ENCODE data around the gene CTRB2. TPM values are rescaled to one million over a fixed set of nuclear protein-coding genes. Genes with fewer than 3 reads are reported as not detected.

Gene CTRB2
- total and polyA plus RNA-seq, 3 donors from 2014 or later = 0.63 to 1.1 (median 0.69) TPM

DNA sequence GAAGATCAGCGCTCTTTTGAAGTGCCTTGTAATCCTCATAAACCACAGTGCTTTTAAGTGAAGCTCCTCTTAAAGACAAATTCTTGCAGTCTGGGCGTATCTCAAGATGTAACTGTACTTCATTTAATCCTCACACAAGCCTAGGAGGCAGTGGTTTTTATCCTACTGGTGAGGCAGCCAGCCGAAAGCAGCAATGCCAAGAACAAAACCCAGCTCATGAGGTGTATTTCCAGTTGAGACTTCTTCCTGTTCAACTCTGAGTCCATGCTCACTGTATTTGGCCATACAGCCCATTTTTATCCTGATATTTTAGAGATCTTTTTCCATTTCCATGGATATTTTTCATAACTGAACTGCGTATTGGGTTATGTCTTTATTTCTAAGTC, 13.7 kb downstream of the CTRB2 start:
- TF ChIP-seq, protein P1, sequence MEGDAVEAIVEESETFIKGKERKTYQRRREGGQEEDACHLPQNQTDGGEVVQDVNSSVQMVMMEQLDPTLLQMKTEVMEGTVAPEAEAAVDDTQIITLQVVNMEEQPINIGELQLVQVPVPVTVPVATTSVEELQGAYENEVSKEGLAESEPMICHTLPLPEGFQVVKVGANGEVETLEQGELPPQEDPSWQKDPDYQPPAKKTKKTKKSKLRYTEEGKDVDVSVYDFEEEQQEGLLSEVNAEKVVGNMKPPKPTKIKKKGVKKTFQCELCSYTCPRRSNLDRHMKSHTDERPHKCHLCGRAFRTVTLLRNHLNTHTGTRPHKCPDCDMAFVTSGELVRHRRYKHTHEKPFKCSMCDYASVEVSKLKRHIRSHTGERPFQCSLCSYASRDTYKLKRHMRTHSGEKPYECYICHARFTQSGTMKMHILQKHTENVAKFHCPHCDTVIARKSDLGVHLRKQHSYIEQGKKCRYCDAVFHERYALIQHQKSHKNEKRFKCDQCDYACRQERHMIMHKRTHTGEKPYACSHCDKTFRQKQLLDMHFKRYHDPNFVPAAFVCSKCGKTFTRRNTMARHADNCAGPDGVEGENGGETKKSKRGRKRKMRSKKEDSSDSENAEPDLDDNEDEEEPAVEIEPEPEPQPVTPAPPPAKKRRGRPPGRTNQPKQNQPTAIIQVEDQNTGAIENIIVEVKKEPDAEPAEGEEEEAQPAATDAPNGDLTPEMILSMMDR (IDR thresholded peaks at IDR 0.05) = no peak
- no peak for TF ChIP-seq POLR2A (IDR thresholded peaks at IDR 0.05)
- WGBS, 2 donors = 92 to 95% methylated on average over 4 of the region's 4 CpGs
- intact Hi-C loops (cut with DNase I; ENCODE audit: low total_unique reads) = no loop called here

GRCh38 chr16:75192606-75193264, 14.2 kb downstream of the CTRB2 start:
- H3K4me1 ChIP-seq = no peaks in the 10 kb centered on the region
- DNase-seq = no peak
- no peak for TF ChIP-seq POLR2A (IDR thresholded peaks at IDR 0.05)
- TF ChIP-seq, protein P1 (IDR thresholded peaks at IDR 0.05) = no peak
- 91 to 94% methylated on average over 21 of the region's 21 CpGs for WGBS, 2 donors
- no peaks in the 10 kb centered on the region for H3K9me3 ChIP-seq
- H3K27me3 ChIP-seq = no peaks in the 10 kb centered on the region
- no peak overlapping the region for H3K27ac ChIP-seq
- no peak overlapping the region for H3K4me3 ChIP-seq
- intact Hi-C loops (cut with DNase I; ENCODE audit: low total_unique reads) = no loop called here
- no peaks in the 10 kb centered on the region for H3K36me3 ChIP-seq (ENCODE audit: low read depth, missing control alignments)

More for the DNA sequence above, 13.7 kb downstream of the CTRB2 start:
- H3K4me1 ChIP-seq = peaks cover 3% of the 10 kb centered on the region
- no peak overlapping the region for H3K4me3 ChIP-seq
- no peaks in the 10 kb centered on the region for H3K27me3 ChIP-seq
- no peak overlapping the region for H3K27ac ChIP-seq
- DNase-seq = no peak
- no peaks in the 10 kb centered on the region for H3K36me3 ChIP-seq (ENCODE audit: low read depth, missing control alignments)
- no peaks in the 10 kb centered on the region for H3K9me3 ChIP-seq

DNA sequence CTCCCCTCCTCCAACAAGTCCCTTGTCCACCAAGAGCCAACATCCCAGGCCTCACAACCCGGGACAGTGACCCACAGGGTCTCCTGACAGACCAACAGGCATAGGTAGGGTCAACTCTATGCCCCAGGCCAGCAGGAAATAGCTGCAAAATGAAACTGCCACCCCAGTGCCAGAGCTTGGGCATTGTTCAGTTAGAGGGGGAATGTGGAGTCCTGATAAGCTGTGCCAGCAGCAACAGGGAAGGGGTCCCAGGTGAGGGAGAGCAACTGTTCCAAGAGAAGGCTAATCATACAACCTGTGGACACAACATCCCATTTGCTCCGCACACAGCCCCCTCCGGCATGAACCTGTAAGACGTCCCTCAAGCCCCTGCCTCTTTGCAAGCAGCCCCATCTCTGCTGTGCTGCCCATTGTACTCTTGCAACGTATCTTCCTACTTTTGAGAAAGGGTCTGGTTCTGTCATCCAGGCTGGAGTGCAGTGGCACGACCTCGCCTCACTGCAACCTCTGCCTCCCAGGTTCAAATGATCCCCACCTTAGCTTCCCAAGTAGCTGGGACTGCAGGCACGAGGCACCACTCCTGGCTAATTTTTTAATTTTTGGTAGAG, 17.2 kb downstream of the CTRB2 start:
- Histone ChIP-seq H3K27me3 (no peaks in the 10 kb centered on the region), H3K4me3 (no peak overlapping the region), H3K27ac (no peak overlapping the region), H3K36me3 (ENCODE audit: low read depth, missing control alignments) (no peaks in the 10 kb centered on the region), H3K4me1 (no peaks in the 10 kb centered on the region), H3K9me3 (no peaks in the 10 kb centered on the region)
- no peak for TF ChIP-seq POLR2A (IDR thresholded peaks at IDR 0.05)
- TF ChIP-seq, protein P1 (IDR thresholded peaks at IDR 0.05) = no peak
- WGBS, 2 donors = 77 to 87% methylated on average over 8 of the region's 8 CpGs
- no peak for DNase-seq
- intact Hi-C loops (cut with DNase I; ENCODE audit: low total_unique reads) = no loop called here

DNA sequence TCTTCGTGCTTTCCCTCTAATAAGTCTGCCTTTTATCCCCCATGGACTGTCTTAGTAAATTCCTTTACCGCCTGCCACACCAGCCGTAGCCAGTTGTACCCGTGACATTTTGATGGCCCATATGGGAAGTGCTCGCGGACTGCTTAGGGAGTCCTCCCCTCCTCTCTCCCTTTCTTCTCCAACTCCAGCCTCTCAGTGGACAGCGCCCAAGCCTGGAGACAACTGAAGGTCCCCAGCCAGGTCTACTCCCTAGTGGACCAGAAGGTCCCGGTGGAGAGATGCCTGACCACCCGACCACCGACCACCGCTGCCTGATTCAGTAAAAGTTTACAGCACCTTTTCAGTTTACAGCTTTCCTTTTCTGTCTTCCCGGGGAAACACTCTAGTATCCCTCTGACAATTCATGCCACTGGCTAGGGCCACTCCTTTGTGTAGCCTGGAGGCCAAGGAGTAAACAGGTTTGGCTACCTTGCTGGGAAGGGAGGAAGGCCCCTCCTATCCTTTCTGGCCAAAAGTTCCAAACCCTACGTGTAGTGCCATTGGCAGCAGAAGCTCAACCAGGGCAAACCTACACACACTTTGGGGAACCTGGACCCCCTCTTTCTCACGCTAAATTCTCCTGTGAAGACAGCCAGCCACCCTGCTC, 18.0 kb downstream of the CTRB2 start:
- Histone ChIP-seq H3K4me3 (no peak overlapping the region), H3K27ac (no peak overlapping the region), H3K4me1 (no peaks in the 10 kb centered on the region), H3K27me3 (no peaks in the 10 kb centered on the region), H3K9me3 (no peaks in the 10 kb centered on the region), H3K36me3 (ENCODE audit: low read depth, missing control alignments) (no peaks in the 10 kb centered on the region)
- no peak for TF ChIP-seq POLR2A (IDR thresholded peaks at IDR 0.05)
- TF ChIP-seq, protein P1 (IDR thresholded peaks at IDR 0.05) = no peak
- 84 to 91% methylated on average over 13 to 14 of the region's 14 CpGs for WGBS, 2 donors
- DNase-seq = no peak
- intact Hi-C loops (cut with DNase I; ENCODE audit: low total_unique reads) = no loop called here
